ENCODE results near the gene ACSM5. TPM values are rescaled to one million over a fixed set of nuclear protein-coding genes. Genes with fewer than 3 reads are reported as not detected.
"Not testable (repeated sequence)": the region's sequence is repeated elsewhere in the genome, so short reads cannot be mapped to it uniquely, and the experiment has no call there.

ACSM5 gene
- total and polyA plus RNA-seq, 2 of the 8 experiments (the other 6 are each of a cell fraction or from before 2014, with no cell fraction given) = not detected

- H4K5ac ChIP-seq (ENCODE audit: insufficient read length, low read depth, low read length); H2AFZ ChIP-seq (ENCODE audit: low read length); H3K27ac ChIP-seq (ENCODE audit: low read depth, low read length); H3K27me3 ChIP-seq (replicated peaks in 1 of 4; ENCODE audit: control insufficient read depth in 3 of 4, extremely low read depth in 1 of 4, insufficient read depth in 3 of 4, low read length in 3 of 4); H2BK15ac ChIP-seq (ENCODE audit: low read length); H2BK12ac ChIP-seq (ENCODE audit: low read depth, low read length); H3K4me3 ChIP-seq (ENCODE audit: extremely low read depth in 1 of 4, insufficient read depth in 2 of 4, low read depth in 3 of 4, low read length in 4 of 4); H3K4me2 ChIP-seq (ENCODE audit: insufficient read depth in 1 of 2, low read depth in 2 of 2, low read length in 2 of 2); POLR2A ChIA-PET (ENCODE audit: partially characterized antibody); H3K79me2 ChIP-seq (ENCODE audit: control insufficient read depth in 1 of 2, insufficient read depth in 2 of 2, low read length in 2 of 2); H3K4ac ChIP-seq (replicated peaks; ENCODE audit: insufficient read length, low read depth, low read length); H3K23me2 ChIP-seq (ENCODE audit: low read depth, low read length); H2BK5ac ChIP-seq (ENCODE audit: low read depth, low read length); H4K8ac ChIP-seq (ENCODE audit: extremely low read depth, insufficient read depth, low read length); H3K9me3 ChIP-seq (ENCODE audit: insufficient read depth in 2 of 2, low read depth in 1 of 2, low read length in 1 of 2); H3K23ac ChIP-seq (ENCODE audit: insufficient read length); H2BK120ac ChIP-seq (replicated peaks; ENCODE audit: low read depth, low read length); H3K14ac ChIP-seq (ENCODE audit: insufficient read length); FAIRE-seq; DNase-seq (ENCODE audit: low read depth in 1 of 2, low spot score in 2 of 2); H4K91ac ChIP-seq (replicated peaks; ENCODE audit: insufficient read length, low read length); H3K9ac ChIP-seq (replicated peaks in 1 of 4; ENCODE audit: extremely low read depth in 1 of 4, low read depth in 3 of 4, low read length in 3 of 4); H3K36me3 ChIP-seq (ENCODE audit: control insufficient read depth in 2 of 4, insufficient read depth in 4 of 4, low read length in 3 of 4); H2AK5ac ChIP-seq (ENCODE audit: low read depth, low read length); H4K20me1 ChIP-seq (replicated peaks in 1 of 2; ENCODE audit: control insufficient read depth in 1 of 2, insufficient read depth in 2 of 2, low read length in 2 of 2); CTCF ChIA-PET (ENCODE audit: partially characterized antibody); H3K18ac ChIP-seq (ENCODE audit: extremely low read depth, low read length); H3K4me1 ChIP-seq (replicated peaks in 1 of 4; ENCODE audit: control insufficient read depth in 3 of 4, insufficient read depth in 4 of 4, low read length in 3 of 4); H2BK20ac ChIP-seq (ENCODE audit: low read length); H3K56ac ChIP-seq (replicated peaks; ENCODE audit: insufficient read length, low read depth, low read length); H3K79me1 ChIP-seq (ENCODE audit: low read depth, low read length): not testable (repeated sequence)
- no CpG with 5 or more reads among the region's 3 CpGs for WGBS, 2 experiments (ENCODE audit: extremely low coverage in 1 of 2, insufficient coverage in 1 of 2, insufficient read length in 1 of 2, insufficient replicate concordance in 2 of 2, low coverage in 1 of 2, low lambda C conversion rate in 2 of 2, missing lambda C conversion rate in 1 of 2)
Measured at GRCh38 chr16:20446652-20447393, 37.5 kb downstream of the ACSM5 start.

- H3K4me2 ChIP-seq (ENCODE audit: insufficient read depth in 1 of 2, low read depth in 2 of 2, low read length in 2 of 2); H2AK5ac ChIP-seq (ENCODE audit: low read depth, low read length); H3K27me3 ChIP-seq (replicated peaks in 1 of 4; ENCODE audit: control insufficient read depth in 3 of 4, extremely low read depth in 1 of 4, insufficient read depth in 3 of 4, low read length in 3 of 4); H2BK5ac ChIP-seq (ENCODE audit: low read depth, low read length); CTCF ChIA-PET (ENCODE audit: partially characterized antibody); H3K4me3 ChIP-seq (ENCODE audit: extremely low read depth in 1 of 4, insufficient read depth in 2 of 4, low read depth in 3 of 4, low read length in 4 of 4); POLR2A ChIA-PET (ENCODE audit: partially characterized antibody); H3K79me2 ChIP-seq (ENCODE audit: control insufficient read depth in 1 of 2, insufficient read depth in 2 of 2, low read length in 2 of 2); H3K4me1 ChIP-seq (replicated peaks in 1 of 4; ENCODE audit: control insufficient read depth in 3 of 4, insufficient read depth in 4 of 4, low read length in 3 of 4); H3K9me3 ChIP-seq (ENCODE audit: insufficient read depth in 2 of 2, low read depth in 1 of 2, low read length in 1 of 2); H4K20me1 ChIP-seq (replicated peaks in 1 of 2; ENCODE audit: control insufficient read depth in 1 of 2, insufficient read depth in 2 of 2, low read length in 2 of 2); FAIRE-seq; H3K79me1 ChIP-seq (ENCODE audit: low read depth, low read length); H4K5ac ChIP-seq (ENCODE audit: insufficient read length, low read depth, low read length); DNase-seq (ENCODE audit: low read depth in 1 of 2, low spot score in 2 of 2); H3K4ac ChIP-seq (replicated peaks; ENCODE audit: insufficient read length, low read depth, low read length); H3K9ac ChIP-seq (replicated peaks in 1 of 4; ENCODE audit: extremely low read depth in 1 of 4, low read depth in 3 of 4, low read length in 3 of 4); H3K14ac ChIP-seq (ENCODE audit: insufficient read length); H4K91ac ChIP-seq (replicated peaks; ENCODE audit: insufficient read length, low read length); H2BK15ac ChIP-seq (ENCODE audit: low read length); H2BK20ac ChIP-seq (ENCODE audit: low read length); H2AFZ ChIP-seq (ENCODE audit: low read length); H3K18ac ChIP-seq (ENCODE audit: extremely low read depth, low read length); H3K36me3 ChIP-seq (ENCODE audit: control insufficient read depth in 2 of 4, insufficient read depth in 4 of 4, low read length in 3 of 4); H3K23me2 ChIP-seq (ENCODE audit: low read depth, low read length); H3K56ac ChIP-seq (replicated peaks; ENCODE audit: insufficient read length, low read depth, low read length); H2BK120ac ChIP-seq (replicated peaks; ENCODE audit: low read depth, low read length); H3K23ac ChIP-seq (ENCODE audit: insufficient read length); H2BK12ac ChIP-seq (ENCODE audit: low read depth, low read length); H3K27ac ChIP-seq (ENCODE audit: low read depth, low read length); H4K8ac ChIP-seq (ENCODE audit: extremely low read depth, insufficient read depth, low read length): not testable (repeated sequence)
- no CpG with 5 or more reads among the region's 1 CpG for WGBS, 2 experiments (ENCODE audit: extremely low coverage in 1 of 2, insufficient coverage in 1 of 2, insufficient read length in 1 of 2, insufficient replicate concordance in 2 of 2, low coverage in 1 of 2, low lambda C conversion rate in 2 of 2, missing lambda C conversion rate in 1 of 2)
Measured at GRCh38 chr16:20451364-20451763, 42.0 kb downstream of the ACSM5 start, which contains the start of gene ACSM2A. Gene ACSM2A (plus strand): TSS chr16:20451521. CDS start chr16:20460115, 8,594 bp downstream.
